ENCODE results near the gene PPP6R3. TPM values are rescaled to one million over a fixed set of nuclear protein-coding genes. Genes with fewer than 3 reads are reported as not detected.

The PPP6R3 gene
- total and polyA plus RNA-seq, 2 experiments from 2014 or later, result 31.5 to 108 TPM

- Histone ChIP-seq H3K9me2 (replicated peaks; ENCODE audit: insufficient read depth) (no peaks in the 10 kb centered on the region), H3K36me3 (replicated peaks; ENCODE audit: insufficient read depth, low read depth) (no peaks in the 10 kb centered on the region), H3K4me2 (peak overlapping the region; percentile 3), H4K20me1 (ENCODE audit: insufficient read depth, poor library complexity, severe bottlenecking) (peaks cover 48% of the 10 kb centered on the region), H2AFZ (no peak overlapping the region), H3K27ac (peak overlapping the region; percentile 1), H3K9me3 (ENCODE audit: low read depth) (no peaks in the 10 kb centered on the region), H3K4me1 (ENCODE audit: insufficient read depth) (peaks cover 19% of the 10 kb centered on the region), H3K4me3 (no peak overlapping the region), H3K27me3 (no peaks in the 10 kb centered on the region), H3K79me2 (peaks cover 95% of the 10 kb centered on the region)
- DNase-seq (ENCODE audit: low spot score), result no peak
- 81% methylated on average over 2 of the region's 2 CpGs for WGBS (ENCODE audit: low lambda C conversion rate, missing lambda C conversion rate)
- no peak for TF ChIP-seq CTCF (IDR thresholded peaks at IDR 0.05; ENCODE audit: poor library complexity)
- TF ChIP-seq EZH2 (IDR thresholded peaks at IDR 0.05; ENCODE audit: borderline replicate concordance), result no peak
- no peak for TF ChIP-seq EZH2phosphoT487 (IDR thresholded peaks at IDR 0.05; ENCODE audit: low read depth, severe bottlenecking, unreplicated experiment)
Measured at GRCh38 chr11:68524681-68525080, 64.1 kb downstream of the PPP6R3 start.

GRCh38 chr11:68525336-68525735, 64.8 kb downstream of the PPP6R3 start:
- no peak overlapping the region for H2AFZ ChIP-seq
- peaks cover 41% of the 10 kb centered on the region for H4K20me1 ChIP-seq (ENCODE audit: insufficient read depth, poor library complexity, severe bottlenecking)
- no peaks in the 10 kb centered on the region for H3K36me3 ChIP-seq (replicated peaks; ENCODE audit: insufficient read depth, low read depth)
- 62% methylated on average over 3 of the region's 3 CpGs for WGBS (ENCODE audit: low lambda C conversion rate, missing lambda C conversion rate)
- peak overlapping the region; percentile 20 for H3K4me2 ChIP-seq
- DNase-seq (ENCODE audit: low spot score), result no peak
- no peaks in the 10 kb centered on the region for H3K9me3 ChIP-seq (ENCODE audit: low read depth)
- peak overlapping the region; percentile 22 for H3K27ac ChIP-seq
- TF ChIP-seq CTCF (IDR thresholded peaks at IDR 0.05; ENCODE audit: poor library complexity) (no peak), EZH2 (IDR thresholded peaks at IDR 0.05; ENCODE audit: borderline replicate concordance) (no peak), EZH2phosphoT487 (IDR thresholded peaks at IDR 0.05; ENCODE audit: low read depth, severe bottlenecking, unreplicated experiment) (no peak)
- H3K27me3 ChIP-seq, result no peaks in the 10 kb centered on the region
- no peaks in the 10 kb centered on the region for H3K9me2 ChIP-seq (replicated peaks; ENCODE audit: insufficient read depth)
- peaks cover 95% of the 10 kb centered on the region for H3K79me2 ChIP-seq
- H3K4me1 ChIP-seq (ENCODE audit: insufficient read depth), result peaks cover 19% of the 10 kb centered on the region
- H3K4me3 ChIP-seq, result no peak overlapping the region

DNA sequence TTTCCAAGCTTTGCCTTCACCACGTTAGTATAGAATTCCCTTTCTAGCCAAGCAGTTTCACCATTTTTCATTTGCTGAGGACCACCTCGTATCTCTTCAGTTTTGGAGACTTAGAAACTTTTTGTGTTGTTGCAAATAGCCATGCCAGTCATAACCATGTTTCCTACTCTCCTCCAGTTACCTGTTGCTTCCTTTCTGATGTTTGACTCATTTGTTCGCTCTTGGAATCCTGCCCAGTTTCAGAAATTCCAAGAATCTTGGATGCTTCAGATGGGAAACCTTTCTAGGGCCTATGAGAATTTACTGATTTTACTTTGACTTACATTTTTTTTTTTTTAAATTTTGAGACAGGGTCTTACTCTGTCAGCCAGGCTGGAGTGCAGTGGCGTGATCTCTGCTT, 65.4 kb downstream of the PPP6R3 start:
- H3K27me3 ChIP-seq, result no peaks in the 10 kb centered on the region
- H3K36me3 ChIP-seq (replicated peaks; ENCODE audit: insufficient read depth, low read depth), result no peaks in the 10 kb centered on the region
- H3K27ac ChIP-seq, result peak overlapping the region; percentile 22
- H2AFZ ChIP-seq, result no peak overlapping the region
- H3K4me1 ChIP-seq (ENCODE audit: insufficient read depth), result peaks cover 19% of the 10 kb centered on the region
- peak overlapping the region; percentile 20 for H3K4me2 ChIP-seq
- H4K20me1 ChIP-seq (ENCODE audit: insufficient read depth, poor library complexity, severe bottlenecking), result peaks cover 42% of the 10 kb centered on the region
- 92% methylated on average over 4 of the region's 4 CpGs for WGBS (ENCODE audit: low lambda C conversion rate, missing lambda C conversion rate)
- H3K9me3 ChIP-seq (ENCODE audit: low read depth), result no peaks in the 10 kb centered on the region
- no peak overlapping the region for H3K4me3 ChIP-seq
- no peaks in the 10 kb centered on the region for H3K9me2 ChIP-seq (replicated peaks; ENCODE audit: insufficient read depth)
- H3K79me2 ChIP-seq, result peaks cover 95% of the 10 kb centered on the region
- DNase-seq (ENCODE audit: low spot score), result no peak
- no peak for TF ChIP-seq EZH2phosphoT487 (IDR thresholded peaks at IDR 0.05; ENCODE audit: low read depth, severe bottlenecking, unreplicated experiment)
- TF ChIP-seq EZH2 (IDR thresholded peaks at IDR 0.05; ENCODE audit: borderline replicate concordance), result no peak
- no peak for TF ChIP-seq CTCF (IDR thresholded peaks at IDR 0.05; ENCODE audit: poor library complexity)

DNA sequence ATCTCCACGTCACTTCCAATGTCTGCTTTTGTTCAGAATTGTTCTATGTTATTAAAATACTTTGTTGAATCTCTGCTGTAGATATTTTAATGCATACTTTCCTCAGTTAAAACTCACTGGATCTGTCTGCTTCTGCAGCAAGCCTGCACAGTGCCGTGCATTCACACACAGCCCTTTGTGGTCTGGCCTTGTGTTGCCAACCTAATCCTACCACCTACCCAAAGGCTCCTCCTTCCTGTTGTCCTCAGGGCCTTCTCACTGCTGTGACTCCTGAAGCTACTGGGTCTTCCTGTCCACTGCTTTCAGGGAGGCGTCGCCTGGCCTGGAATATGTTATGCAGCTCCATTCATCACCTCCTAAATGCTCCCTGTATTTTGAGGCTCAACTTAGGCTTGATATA, 67.0 kb downstream of the PPP6R3 start:
- no peak overlapping the region for H3K27ac ChIP-seq
- H3K79me2 ChIP-seq, result peaks cover 96% of the 10 kb centered on the region

More for the DNA sequence above, 67.0 kb downstream of the PPP6R3 start:
- Histone ChIP-seq H3K9me2 (replicated peaks; ENCODE audit: insufficient read depth) (no peaks in the 10 kb centered on the region), H3K4me1 (ENCODE audit: insufficient read depth) (peaks cover 31% of the 10 kb centered on the region), H3K4me3 (no peak overlapping the region), H3K4me2 (no peak overlapping the region), H4K20me1 (ENCODE audit: insufficient read depth, poor library complexity, severe bottlenecking) (peaks cover 37% of the 10 kb centered on the region), H3K27me3 (no peaks in the 10 kb centered on the region), H2AFZ (no peak overlapping the region), H3K9me3 (ENCODE audit: low read depth) (no peaks in the 10 kb centered on the region), H3K36me3 (replicated peaks; ENCODE audit: insufficient read depth, low read depth) (no peaks in the 10 kb centered on the region)
- 86% methylated on average over 4 of the region's 4 CpGs for WGBS (ENCODE audit: low lambda C conversion rate, missing lambda C conversion rate)
- no peak for DNase-seq (ENCODE audit: low spot score)
- no peak for TF ChIP-seq CTCF (IDR thresholded peaks at IDR 0.05; ENCODE audit: poor library complexity)
- no peak for TF ChIP-seq EZH2phosphoT487 (IDR thresholded peaks at IDR 0.05; ENCODE audit: low read depth, severe bottlenecking, unreplicated experiment)
- TF ChIP-seq EZH2 (IDR thresholded peaks at IDR 0.05; ENCODE audit: borderline replicate concordance), result no peak
